ENCODE data around the gene TBC1D10B. TPM values are rescaled to one million over a fixed set of nuclear protein-coding genes. Genes with fewer than 3 reads are reported as not detected.
"Not testable (repeated sequence)": the region's sequence is repeated elsewhere in the genome, so short reads cannot be mapped to it uniquely, and the experiment has no call there.

The TBC1D10B gene
- total RNA-seq, 2 donors from 2014 or later: 49.7 to 64.2 TPM

DNA sequence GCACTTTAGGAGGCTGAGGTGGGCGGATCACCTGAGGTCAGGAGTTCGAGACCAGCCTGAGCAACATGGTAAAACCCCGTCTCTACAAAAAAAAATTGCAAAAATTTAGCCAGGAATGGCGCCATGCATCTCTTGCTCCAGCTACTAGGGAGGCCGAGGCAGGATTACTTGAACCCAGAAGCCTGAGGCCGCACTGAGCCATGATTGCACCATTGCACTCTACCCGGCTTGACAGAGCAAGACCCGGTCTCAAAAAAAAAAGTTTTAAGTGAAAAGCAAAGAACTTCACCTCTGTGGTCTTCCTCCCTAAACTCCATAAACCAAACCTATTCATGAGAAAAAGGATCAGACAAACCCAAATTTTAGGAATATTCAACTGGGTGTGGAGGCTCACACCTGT, 22.2 kb downstream of the TBC1D10B start:
- H3K27ac Mint-ChIP-seq: no peak overlapping the region
- no peaks in the 10 kb centered on the region for H3K9me3 Mint-ChIP-seq
- peaks cover 14% of the 10 kb centered on the region for H3K4me1 Mint-ChIP-seq
- no peak overlapping the region for H3K4me3 Mint-ChIP-seq
- no peak for ATAC-seq (replicated peaks)
- H3K27me3 Mint-ChIP-seq: no peaks in the 10 kb centered on the region
- peaks cover 44% of the 10 kb centered on the region for H3K36me3 Mint-ChIP-seq (ENCODE audit: low read depth)

DNA sequence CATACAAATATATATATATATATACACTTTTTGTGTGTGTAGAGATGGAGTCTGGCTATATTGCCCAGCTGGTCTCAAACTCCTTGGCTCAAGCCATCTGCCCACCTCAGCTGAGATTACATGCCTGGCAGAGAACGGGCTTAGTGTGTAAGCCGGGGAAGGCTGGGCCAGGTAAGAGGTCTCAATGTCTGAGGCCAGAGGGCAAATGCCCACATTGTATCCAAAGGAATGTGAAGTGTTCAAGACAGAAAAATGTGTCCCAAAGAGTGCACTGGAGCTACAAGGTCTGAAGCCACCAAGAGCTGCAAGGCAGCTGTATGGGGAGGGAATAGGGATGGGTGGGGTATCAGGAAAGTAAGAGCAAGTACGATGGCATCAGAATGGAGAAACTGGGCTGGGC, 24.0 kb downstream of the TBC1D10B start:
- no peaks in the 10 kb centered on the region for H3K9me3 Mint-ChIP-seq
- no peak overlapping the region for H3K4me3 Mint-ChIP-seq
- peaks cover 11% of the 10 kb centered on the region for H3K4me1 Mint-ChIP-seq
- H3K27me3 Mint-ChIP-seq: no peaks in the 10 kb centered on the region
- H3K36me3 Mint-ChIP-seq (ENCODE audit: low read depth): peaks cover 26% of the 10 kb centered on the region
- no peak overlapping the region for H3K27ac Mint-ChIP-seq
- ATAC-seq (replicated peaks): no peak

DNA sequence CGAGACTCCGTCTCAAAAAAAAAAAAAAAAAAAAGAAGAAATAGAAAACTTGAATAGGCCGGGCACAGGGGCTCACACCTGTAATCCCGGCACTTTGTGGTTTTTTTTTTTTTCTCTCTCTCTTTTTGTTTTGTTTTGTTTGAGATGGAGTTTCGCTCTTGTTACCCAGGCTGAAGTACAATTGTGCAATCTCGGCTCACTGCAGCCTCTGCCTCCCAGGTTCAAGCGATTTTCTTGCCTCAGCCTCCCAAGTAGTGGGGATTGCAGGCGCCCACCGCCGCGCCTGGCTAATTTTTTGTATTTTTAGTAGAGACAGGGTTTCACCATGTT, 26.8 kb downstream of the TBC1D10B start:
- H3K9me3 Mint-ChIP-seq; H3K4me3 Mint-ChIP-seq; H3K27ac Mint-ChIP-seq; ATAC-seq (replicated peaks); H3K4me1 Mint-ChIP-seq; H3K27me3 Mint-ChIP-seq; H3K36me3 Mint-ChIP-seq (ENCODE audit: low read depth): not testable (repeated sequence)

DNA sequence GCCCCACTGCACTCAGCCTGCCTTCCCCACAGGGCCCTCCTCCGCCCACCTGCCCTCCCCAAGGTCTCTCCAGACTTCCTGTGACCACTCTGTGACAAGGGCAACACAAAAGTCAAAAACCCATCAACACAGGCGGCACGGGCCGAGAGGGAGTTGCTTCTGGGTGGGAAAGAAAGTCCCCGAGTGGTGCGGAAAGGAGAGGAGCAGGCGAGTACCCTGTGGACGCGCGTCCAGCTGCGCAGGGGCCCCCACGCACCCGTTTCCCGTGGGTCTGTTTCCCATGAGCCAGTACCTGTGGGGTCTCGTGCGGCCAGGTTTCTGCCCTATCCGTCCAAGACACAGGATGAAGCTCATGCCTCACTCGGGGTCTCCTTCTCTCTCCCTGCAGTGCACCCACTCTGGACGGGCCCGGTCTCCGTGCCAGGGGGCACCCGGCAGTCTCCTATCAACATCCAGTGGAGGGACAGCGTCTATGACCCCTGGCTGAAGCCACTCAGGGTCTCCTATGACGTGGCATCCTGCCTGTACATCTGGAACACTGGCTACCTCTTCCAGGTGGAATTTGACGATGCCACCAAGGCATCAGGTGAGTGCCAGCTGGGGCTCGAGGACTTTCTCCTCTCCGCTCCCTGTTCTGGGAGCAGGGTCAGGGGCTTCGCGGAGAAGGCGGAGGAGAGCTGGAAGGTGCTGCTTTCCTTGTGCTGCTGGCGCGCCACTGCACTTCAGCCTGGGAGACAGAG, 27.4 kb downstream of the TBC1D10B start:
- no peak for ATAC-seq (replicated peaks)
- no peak overlapping the region for H3K4me3 Mint-ChIP-seq
- no peaks in the 10 kb centered on the region for H3K9me3 Mint-ChIP-seq
- H3K4me1 Mint-ChIP-seq: no peaks in the 10 kb centered on the region
- H3K27ac Mint-ChIP-seq: no peak overlapping the region
- H3K27me3 Mint-ChIP-seq: no peaks in the 10 kb centered on the region
- H3K36me3 Mint-ChIP-seq (ENCODE audit: low read depth): no peaks in the 10 kb centered on the region

DNA sequence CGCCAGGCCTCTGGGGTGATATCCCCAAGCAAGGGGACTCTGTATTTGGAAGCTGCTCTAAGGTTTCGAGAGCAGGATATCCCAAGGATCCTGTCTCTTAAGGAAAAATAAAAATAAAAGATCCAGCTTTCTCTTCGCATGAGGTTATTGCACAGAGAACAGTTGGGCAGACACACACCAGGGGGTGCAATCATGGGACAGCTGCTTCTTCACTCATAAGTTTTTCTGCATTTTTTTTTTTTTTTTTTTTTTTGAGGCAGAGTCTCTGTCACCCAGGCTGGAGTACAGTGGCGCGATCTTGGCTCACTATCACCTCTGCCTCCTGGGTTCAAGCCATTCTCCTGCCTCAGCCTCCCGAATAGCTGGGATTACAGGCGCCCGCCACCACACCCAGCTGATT, 28.3 kb downstream of the TBC1D10B start:
- H3K27me3 Mint-ChIP-seq; H3K9me3 Mint-ChIP-seq; H3K4me3 Mint-ChIP-seq; H3K36me3 Mint-ChIP-seq (ENCODE audit: low read depth); H3K4me1 Mint-ChIP-seq; ATAC-seq (replicated peaks); H3K27ac Mint-ChIP-seq: not testable (repeated sequence)

DNA sequence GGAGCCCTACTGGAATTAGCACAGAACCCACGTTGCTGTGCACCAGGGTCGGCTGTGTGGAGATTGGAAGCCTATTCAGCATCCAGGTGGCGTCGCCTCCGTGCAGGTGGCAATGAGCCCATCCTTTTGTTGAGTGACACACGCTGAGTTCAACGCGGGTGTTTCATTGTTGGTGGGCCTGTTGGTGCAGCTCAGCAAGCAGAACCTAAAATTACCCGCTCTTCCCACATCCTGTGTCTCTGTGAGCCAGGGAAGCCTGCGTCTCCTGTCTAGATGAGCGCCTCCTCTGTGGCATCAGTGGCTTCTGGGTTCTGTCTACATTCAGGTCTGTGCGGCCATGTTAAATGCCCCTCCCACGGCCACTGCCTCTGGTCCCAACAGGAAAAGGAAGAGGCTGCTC, 29.7 kb downstream of the TBC1D10B start:
- no peaks in the 10 kb centered on the region for H3K9me3 Mint-ChIP-seq
- no peak overlapping the region for H3K4me3 Mint-ChIP-seq
- H3K27me3 Mint-ChIP-seq: no peaks in the 10 kb centered on the region
- H3K36me3 Mint-ChIP-seq (ENCODE audit: low read depth): no peaks in the 10 kb centered on the region
- peaks cover 5% of the 10 kb centered on the region for H3K4me1 Mint-ChIP-seq
- ATAC-seq (replicated peaks): no peak
- H3K27ac Mint-ChIP-seq: no peak overlapping the region

DNA sequence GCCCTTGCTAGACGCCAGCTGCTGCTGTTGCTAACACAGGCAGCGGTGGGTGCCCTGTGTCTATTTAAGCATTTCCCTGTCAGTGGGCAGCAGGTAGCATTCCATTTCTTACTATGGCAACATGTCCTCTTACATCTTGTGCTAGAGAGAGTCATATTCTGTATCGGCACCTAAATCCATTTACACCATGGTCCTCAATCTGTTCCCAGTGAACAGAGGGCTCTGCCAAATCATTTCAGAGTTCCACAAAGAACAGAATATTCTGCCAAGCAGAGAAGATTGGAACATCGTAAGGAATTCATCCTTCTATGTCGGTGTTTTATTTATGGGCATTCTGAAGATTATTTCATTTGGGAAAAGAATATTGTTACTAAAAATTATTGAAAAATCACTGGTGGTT, 31.6 kb downstream of the TBC1D10B start:
- H3K36me3 Mint-ChIP-seq (ENCODE audit: low read depth); H3K4me3 Mint-ChIP-seq; ATAC-seq (replicated peaks); H3K9me3 Mint-ChIP-seq; H3K27me3 Mint-ChIP-seq; H3K4me1 Mint-ChIP-seq; H3K27ac Mint-ChIP-seq: not testable (repeated sequence)

DNA sequence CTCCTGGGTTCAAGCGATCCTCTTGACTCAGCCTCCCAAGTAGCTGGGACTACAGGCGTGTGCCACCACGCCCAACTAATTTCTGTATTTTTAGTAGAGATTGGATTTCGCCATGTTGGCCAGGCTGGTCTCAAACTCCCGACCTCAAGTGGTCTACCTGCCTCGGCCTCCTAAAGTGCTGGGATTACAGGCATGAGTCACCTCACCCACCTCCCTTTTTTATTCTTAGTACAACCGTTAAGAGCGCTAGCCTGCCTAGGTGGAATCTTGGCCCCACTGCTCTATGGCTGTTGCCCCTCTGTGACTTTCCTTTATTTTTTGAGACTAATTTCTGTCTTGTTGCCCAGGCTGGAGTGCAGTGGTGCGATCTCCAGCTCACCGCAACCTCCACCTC, 32.3 kb downstream of the TBC1D10B start:
- H3K27ac Mint-ChIP-seq; ATAC-seq (replicated peaks); H3K4me1 Mint-ChIP-seq; H3K36me3 Mint-ChIP-seq (ENCODE audit: low read depth); H3K27me3 Mint-ChIP-seq; H3K9me3 Mint-ChIP-seq; H3K4me3 Mint-ChIP-seq: not testable (repeated sequence)

DNA sequence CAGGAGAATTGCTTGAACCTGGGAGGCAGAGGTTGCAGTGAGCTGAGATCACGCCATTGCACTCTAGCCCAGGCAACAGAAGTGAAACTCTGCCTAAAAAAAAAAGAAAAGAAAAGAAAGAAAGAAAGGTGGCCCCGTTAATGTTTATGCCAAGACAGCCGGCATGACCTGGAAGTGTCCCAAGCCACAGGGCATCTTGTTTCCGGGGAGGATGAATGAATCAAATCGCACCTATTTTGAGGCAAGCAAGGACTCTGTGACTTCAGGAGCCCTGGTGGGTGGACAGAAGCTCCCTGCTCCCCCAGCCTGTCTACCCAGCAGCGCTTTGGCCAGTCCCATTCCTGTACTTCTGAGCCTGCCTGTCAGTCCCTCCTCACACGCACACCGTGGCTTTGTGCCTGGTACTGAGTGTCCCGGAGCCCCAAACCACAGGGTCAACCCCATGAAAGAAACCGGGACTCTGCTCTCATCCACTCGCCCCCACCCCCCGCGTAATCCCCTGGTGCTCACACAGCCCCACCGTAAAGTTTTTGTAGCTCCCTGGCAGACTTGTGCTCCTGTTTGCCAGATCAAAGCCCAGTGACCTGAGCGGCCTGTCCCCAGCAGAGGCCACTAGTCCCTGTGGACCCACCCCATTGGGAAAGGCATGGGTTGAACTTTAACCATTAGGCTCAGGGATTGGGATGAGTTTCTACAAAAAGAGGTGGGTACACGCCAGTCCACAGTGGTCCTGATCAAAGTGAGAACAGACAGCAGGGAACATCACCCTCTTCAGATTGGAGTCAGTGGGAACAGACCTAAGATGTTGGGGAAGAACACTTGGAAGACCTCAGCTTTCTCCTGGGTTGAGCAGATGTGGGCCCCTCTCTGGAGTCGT, 34.5 kb downstream of the TBC1D10B start:
- H3K4me3 Mint-ChIP-seq: peak overlapping the region; percentile 99
- H3K27ac Mint-ChIP-seq: peak overlapping the region; percentile 85
- ATAC-seq (replicated peaks): peak; percentile 36
- no peaks in the 10 kb centered on the region for H3K9me3 Mint-ChIP-seq
- H3K4me1 Mint-ChIP-seq: peaks cover 5% of the 10 kb centered on the region
- H3K36me3 Mint-ChIP-seq (ENCODE audit: low read depth): no peaks in the 10 kb centered on the region
- no peaks in the 10 kb centered on the region for H3K27me3 Mint-ChIP-seq

DNA sequence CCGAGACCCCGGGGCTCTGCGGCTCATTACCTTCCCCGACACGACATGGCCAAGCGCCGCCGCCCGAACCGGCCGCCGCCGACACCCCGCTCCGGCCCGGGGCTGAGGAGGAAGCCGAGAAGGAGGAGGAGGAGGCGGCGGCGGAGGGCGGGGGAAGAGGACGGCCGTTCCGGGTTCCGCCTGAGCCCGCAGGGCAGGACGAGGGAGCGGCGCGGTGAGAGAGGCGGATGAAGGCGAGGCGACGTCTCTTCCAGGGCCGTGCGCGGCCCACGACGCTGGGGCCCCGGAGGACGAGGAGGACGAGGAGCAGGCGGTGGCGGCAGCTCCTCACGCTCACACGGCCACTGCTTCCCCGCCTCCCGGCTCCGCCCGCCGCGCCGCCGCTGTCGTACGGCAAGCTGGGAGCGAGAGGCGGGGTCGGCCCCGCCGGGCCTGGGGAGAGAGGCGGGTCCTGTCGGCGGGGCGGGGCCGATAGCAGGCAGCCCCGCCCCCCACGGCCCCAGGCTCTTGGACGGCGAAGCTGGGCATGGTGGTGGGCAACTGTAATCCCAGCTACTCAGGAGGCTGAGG, 35.2 kb downstream of the TBC1D10B start:
- H3K9me3 Mint-ChIP-seq; H3K36me3 Mint-ChIP-seq (ENCODE audit: low read depth); H3K4me1 Mint-ChIP-seq; H3K27me3 Mint-ChIP-seq: not testable (repeated sequence)
- peak overlapping the region; percentile 85 for H3K27ac Mint-ChIP-seq
- H3K4me3 Mint-ChIP-seq: peak overlapping the region; percentile 99
- ATAC-seq (replicated peaks): peak; percentile 82

DNA sequence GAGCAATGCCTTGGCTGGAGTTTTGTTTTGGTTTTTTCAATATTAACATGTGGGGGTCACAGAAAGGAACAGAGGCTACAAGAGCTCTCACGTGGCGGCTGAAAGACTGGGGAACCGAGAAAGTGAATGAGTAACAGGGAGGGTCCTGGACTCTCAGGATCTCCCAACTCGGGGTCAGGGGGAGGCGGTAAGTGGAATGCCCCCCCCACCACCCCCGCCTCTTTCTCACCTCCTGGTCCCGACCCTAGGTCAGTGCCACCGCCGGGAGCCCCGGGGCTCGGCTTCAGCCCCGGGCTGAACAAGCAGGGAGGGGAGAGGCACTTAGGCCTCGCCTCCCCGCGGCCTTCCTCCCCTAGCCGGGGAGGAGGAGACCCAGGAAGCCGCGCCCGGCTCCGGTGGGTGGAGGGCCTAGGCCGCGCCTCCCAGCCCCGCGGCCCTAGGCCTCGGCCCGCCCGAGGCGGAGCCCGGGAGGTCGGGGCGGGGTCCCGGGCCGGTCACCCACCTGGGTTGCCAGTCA, 35.8 kb downstream of the TBC1D10B start:
- H3K9me3 Mint-ChIP-seq; H3K36me3 Mint-ChIP-seq (ENCODE audit: low read depth); H3K27me3 Mint-ChIP-seq; H3K4me1 Mint-ChIP-seq: not testable (repeated sequence)
- ATAC-seq (replicated peaks): peak; percentile 92
- peak overlapping the region; percentile 99 for H3K4me3 Mint-ChIP-seq
- H3K27ac Mint-ChIP-seq: peak overlapping the region; percentile 90

DNA sequence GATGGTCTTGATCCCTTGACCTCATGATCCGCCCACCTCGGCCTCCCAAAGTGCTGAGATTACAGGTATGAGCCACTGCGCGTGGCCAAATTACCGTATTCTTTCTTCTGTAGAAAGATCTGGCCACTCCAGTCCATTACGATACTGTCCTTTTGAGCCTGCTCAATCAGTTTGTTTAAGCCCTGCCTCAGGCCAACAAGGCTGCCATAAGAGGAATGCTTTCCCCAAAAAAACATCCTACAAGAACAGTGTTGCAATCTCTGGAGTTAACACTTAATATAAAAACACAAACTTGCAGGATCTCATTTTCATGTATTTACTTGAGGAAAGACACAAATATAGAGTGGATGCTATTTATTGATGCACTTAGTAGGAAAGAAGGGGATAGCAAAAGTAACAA, 46.1 kb downstream of the TBC1D10B start:
- H3K4me1 Mint-ChIP-seq; H3K27ac Mint-ChIP-seq; H3K27me3 Mint-ChIP-seq; H3K9me3 Mint-ChIP-seq; ATAC-seq (replicated peaks); H3K4me3 Mint-ChIP-seq: not testable (repeated sequence)
- H3K36me3 Mint-ChIP-seq (ENCODE audit: low read depth): peaks cover 12% of the 10 kb centered on the region

DNA sequence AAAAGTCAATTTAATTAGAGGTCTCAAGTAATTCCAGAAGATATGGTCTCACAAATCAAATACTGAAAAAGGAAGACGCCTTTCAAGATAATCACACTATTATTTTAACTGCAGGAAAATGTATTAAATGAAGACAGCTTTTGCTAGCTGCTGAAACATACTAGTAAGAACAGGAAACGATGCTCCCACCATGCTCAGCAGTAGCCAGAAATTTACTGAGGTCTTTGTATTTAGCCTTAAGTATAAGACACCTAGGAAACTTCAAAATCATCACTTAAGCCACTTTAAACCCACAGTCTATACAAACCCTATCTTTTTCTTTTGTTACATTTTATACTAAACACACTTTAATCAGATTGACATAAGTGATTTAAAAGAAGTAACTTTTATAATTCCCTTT, 51.6 kb downstream of the TBC1D10B start:
- ATAC-seq (replicated peaks); H3K4me3 Mint-ChIP-seq; H3K9me3 Mint-ChIP-seq; H3K4me1 Mint-ChIP-seq; H3K27ac Mint-ChIP-seq; H3K27me3 Mint-ChIP-seq: not testable (repeated sequence)
- peaks cover 12% of the 10 kb centered on the region for H3K36me3 Mint-ChIP-seq (ENCODE audit: low read depth)

DNA sequence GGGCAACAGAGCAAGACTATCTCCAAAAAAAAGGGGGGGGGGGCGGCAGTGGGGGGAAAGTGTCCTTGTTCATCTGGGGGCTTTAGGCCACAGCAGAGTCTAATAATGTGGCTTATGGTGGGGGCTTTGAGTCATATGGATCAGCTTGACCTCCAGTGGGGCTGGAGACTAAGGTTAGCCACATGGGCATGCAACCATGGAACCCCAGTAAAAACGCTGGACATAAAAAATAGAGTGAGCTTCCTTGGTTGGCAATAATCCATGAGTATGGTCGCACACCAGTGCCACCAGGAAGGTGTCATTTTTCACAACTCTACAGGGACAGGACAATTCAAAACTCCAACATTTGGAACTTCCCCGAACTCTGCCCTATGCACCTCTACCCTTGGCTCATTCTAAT, 59.4 kb downstream of the TBC1D10B start:
- not testable (repeated sequence) for H3K4me3 Mint-ChIP-seq

DNA sequence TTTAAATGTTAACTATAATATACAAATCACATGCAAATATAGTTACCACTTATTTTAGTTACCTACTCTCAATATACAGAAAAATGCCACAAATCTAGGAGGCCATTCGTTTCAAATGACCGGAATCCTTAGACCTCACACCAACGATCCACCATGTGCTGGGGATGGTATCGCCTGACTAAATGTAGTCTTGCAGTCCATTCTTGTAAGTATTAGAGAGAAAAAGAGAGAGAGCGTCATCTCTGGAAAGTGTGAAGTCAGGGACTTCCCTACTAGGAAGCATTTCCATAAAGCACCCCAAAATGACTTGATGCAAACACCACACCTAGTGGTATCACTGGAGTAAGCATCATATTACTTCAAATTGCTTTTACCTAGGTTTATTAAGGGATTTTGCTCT, 61.0 kb downstream of the TBC1D10B start:
- H3K27ac Mint-ChIP-seq; H3K27me3 Mint-ChIP-seq; H3K9me3 Mint-ChIP-seq; H3K4me3 Mint-ChIP-seq; H3K4me1 Mint-ChIP-seq; ATAC-seq (replicated peaks); H3K36me3 Mint-ChIP-seq (ENCODE audit: low read depth): not testable (repeated sequence)

More for the DNA sequence above, 59.4 kb downstream of the TBC1D10B start:
- H3K27me3 Mint-ChIP-seq; H3K36me3 Mint-ChIP-seq (ENCODE audit: low read depth); H3K9me3 Mint-ChIP-seq; ATAC-seq (replicated peaks); H3K27ac Mint-ChIP-seq: not testable (repeated sequence)
- H3K4me1 Mint-ChIP-seq: peaks cover 16% of the 10 kb centered on the region
